ENCODE measurements around the gene MARK3. TPM values are rescaled to one million over a fixed set of nuclear protein-coding genes. Genes with fewer than 3 reads are reported as not detected.

Gene MARK3
- total RNA-seq, 4 donors from 2014 or later, result 50.7 to 111 (median 89.1) TPM

DNA sequence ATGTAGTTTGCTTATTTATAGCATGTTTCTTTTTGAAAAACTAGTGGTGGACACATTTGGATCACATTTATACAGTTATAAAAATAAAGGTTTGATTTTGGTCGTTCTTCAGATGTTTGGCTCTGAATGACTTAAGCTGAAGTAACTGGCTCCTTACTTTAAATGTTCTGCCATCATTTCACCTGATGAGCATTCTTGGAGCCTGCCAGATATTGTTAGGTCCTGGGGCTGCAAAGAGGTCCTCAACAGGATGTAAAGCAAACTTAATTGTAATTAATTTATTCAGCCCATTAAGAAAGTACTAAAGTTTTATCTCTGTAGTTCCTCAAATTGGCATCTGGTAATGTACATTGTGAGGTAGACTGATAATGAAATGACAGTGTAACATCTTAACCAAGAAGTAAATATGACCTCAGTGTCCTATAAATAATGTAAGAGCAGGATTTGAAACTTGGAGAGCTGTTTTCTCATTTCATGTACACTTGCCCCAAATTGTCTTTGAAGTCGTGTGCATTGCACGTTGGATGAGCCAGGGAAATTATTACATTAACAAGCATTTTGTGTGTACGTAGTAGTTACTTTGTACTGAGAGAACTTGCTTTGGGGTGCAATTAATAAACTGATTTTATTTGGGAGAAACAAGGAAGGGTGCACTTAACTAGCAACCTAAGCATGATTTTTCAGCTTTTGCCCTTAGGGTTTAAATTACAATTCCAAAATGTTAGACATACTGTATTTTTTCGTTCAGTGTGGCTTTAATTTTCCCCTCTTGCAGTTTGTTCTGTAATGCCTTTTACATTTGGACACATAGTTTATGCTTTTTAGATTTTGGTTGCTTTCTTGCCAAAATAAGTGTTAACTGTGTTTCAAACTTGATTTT is 43.7 kb upstream of the MARK3 start:
- Histone ChIP-seq H3K4me1 (peaks cover 0 to 4% of the 10 kb centered on the region in 2 donors), H3K27me3 (no peaks in the 10 kb centered on the region), H3K9me3 (no peaks in the 10 kb centered on the region), H3K36me3 (no peaks in the 10 kb centered on the region), H3K4me3 (no peak overlapping the region), H3K27ac (no peak overlapping the region)
- no peak for TF ChIP-seq POLR2A (IDR thresholded peaks at IDR 0.05)
- TF ChIP-seq, protein P1, sequence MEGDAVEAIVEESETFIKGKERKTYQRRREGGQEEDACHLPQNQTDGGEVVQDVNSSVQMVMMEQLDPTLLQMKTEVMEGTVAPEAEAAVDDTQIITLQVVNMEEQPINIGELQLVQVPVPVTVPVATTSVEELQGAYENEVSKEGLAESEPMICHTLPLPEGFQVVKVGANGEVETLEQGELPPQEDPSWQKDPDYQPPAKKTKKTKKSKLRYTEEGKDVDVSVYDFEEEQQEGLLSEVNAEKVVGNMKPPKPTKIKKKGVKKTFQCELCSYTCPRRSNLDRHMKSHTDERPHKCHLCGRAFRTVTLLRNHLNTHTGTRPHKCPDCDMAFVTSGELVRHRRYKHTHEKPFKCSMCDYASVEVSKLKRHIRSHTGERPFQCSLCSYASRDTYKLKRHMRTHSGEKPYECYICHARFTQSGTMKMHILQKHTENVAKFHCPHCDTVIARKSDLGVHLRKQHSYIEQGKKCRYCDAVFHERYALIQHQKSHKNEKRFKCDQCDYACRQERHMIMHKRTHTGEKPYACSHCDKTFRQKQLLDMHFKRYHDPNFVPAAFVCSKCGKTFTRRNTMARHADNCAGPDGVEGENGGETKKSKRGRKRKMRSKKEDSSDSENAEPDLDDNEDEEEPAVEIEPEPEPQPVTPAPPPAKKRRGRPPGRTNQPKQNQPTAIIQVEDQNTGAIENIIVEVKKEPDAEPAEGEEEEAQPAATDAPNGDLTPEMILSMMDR (IDR thresholded peaks at IDR 0.05), result no peak
- no peak for DNase-seq
- intact Hi-C loops (cut with DNase I; ENCODE audit: low total_unique reads), result no loop called here

- DNase-seq, result no peak
- Histone ChIP-seq H3K9me3 (no peaks in the 10 kb centered on the region), H3K4me1 (no peaks in the 10 kb centered on the region), H3K27me3 (no peaks in the 10 kb centered on the region), H3K27ac (no peak overlapping the region), H3K36me3 (no peaks in the 10 kb centered on the region), H3K4me3 (no peak overlapping the region)
- TF ChIP-seq POLR2A (IDR thresholded peaks at IDR 0.05), result no peak
- TF ChIP-seq, protein P1 (IDR thresholded peaks at IDR 0.05), result no peak
- intact Hi-C loops (cut with DNase I; ENCODE audit: low total_unique reads), result no loop called here
Measured at GRCh38 chr14:103343164-103343879, 41.9 kb upstream of the MARK3 start.

- TF ChIP-seq, protein P1 (IDR thresholded peaks at IDR 0.05), result no peak
- no peak for TF ChIP-seq POLR2A (IDR thresholded peaks at IDR 0.05)
- no peak for DNase-seq
- intact Hi-C loops (cut with DNase I; ENCODE audit: low total_unique reads), result no loop called here
- no peaks in the 10 kb centered on the region for H3K36me3 ChIP-seq
- no peaks in the 10 kb centered on the region for H3K4me1 ChIP-seq
- H3K27ac ChIP-seq, result no peak overlapping the region
- no peaks in the 10 kb centered on the region for H3K9me3 ChIP-seq
- no peaks in the 10 kb centered on the region for H3K27me3 ChIP-seq
- no peak overlapping the region for H3K4me3 ChIP-seq
Measured at GRCh38 chr14:103343905-103344797, 41.1 kb upstream of the MARK3 start.

DNA sequence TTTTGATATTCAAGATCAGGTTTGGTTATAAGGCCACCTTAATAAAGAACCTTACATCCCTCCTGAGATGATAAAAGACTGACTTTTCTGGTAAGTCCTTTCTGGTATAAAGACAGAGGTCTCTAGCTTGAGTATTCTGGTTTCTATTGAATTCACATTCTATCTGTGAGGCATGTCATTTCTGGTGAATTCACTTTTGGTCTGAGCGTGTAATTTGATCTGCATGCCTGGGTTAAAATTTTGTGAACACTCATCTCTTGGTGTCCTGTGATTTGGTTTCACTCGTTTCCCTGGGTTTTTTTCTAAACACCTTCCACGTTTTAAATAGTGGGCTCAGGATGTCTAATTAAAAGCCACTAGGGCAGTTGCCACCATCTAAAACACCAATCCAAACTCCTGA is 38.9 kb upstream of the MARK3 start:
- Histone ChIP-seq H3K27me3 (no peaks in the 10 kb centered on the region), H3K4me3 (no peak overlapping the region), H3K36me3 (no peaks in the 10 kb centered on the region), H3K9me3 (no peaks in the 10 kb centered on the region), H3K4me1 (no peaks in the 10 kb centered on the region), H3K27ac (no peak overlapping the region)
- no peak for DNase-seq
- TF ChIP-seq, protein P1 (IDR thresholded peaks at IDR 0.05), result no peak
- TF ChIP-seq POLR2A (IDR thresholded peaks at IDR 0.05), result no peak
- intact Hi-C loops (cut with DNase I; ENCODE audit: low total_unique reads), result no loop called here
